Upper lobe of left lung (tissue), 6 donors: ENCODE data around the gene TBX21. TPM values are rescaled to one million over a fixed set of nuclear protein-coding genes. Genes with fewer than 3 reads are reported as not detected.

Experiments used
- ATAC-seq, 2 donors: fragments of 200-7000 bp; cut with Tn5 transposase; one replicate each; pipeline ENCODE4 v1.9.1; 2022; ENCODE audit warnings: mild to moderate bottlenecking in 2 of 2, moderate library complexity in 2 of 2; ENCODE audit not compliant: low FRiP score in 2 of 2
- DNase-seq, 2 donors: peaks; one replicate each; pipeline ENCODE4 v3.0.0-alpha.2; 2019 to 2020
- H3K27ac ChIP-seq, 4 donors: fragments of 200-600 bp; sonication (generic); one replicate each; pipeline ENCODE4 v1.5.1; 2016 to 2019
- H3K27me3 ChIP-seq, 4 donors: fragments of 200-600 bp; sonication (generic); one replicate each; pipeline ENCODE4 v1.5.1; 2017 to 2019
- H3K36me3 ChIP-seq, 4 donors: fragments of 200-600 bp; sonication (generic); one replicate each; pipeline ENCODE4 v1.5.1; 2016 to 2019
- H3K4me1 ChIP-seq, 4 donors: fragments of 200-600 bp; sonication (generic); one replicate each; pipeline ENCODE4 v1.5.1; 2018 to 2019
- H3K4me3 ChIP-seq, 4 donors: fragments of 200-600 bp; sonication (generic); one replicate each; pipeline ENCODE4 v1.5.1; 2017 to 2019; ENCODE audit warnings: mild to moderate bottlenecking in 2 of 4, moderate library complexity in 1 of 4
- H3K9me3 ChIP-seq, 4 donors: fragments of 200-600 bp; sonication (generic); one replicate each; pipeline ENCODE4 v1.5.1; 2018 to 2019
- CTCF ChIP-seq, 6 experiments: fragments of 450-650 bp in 4 of 6; fragments of 200-600 bp in 2 of 6; sonication (generic) in 2 of 6; IDR thresholded peaks; one replicate each; pipeline ENCODE4 v1.5.1; 2016 to 2019; ENCODE audit warnings: antibody characterized with exemption in 6 of 6
- EP300 ChIP-seq, 4 donors: sonication (generic); formaldehyde crosslinking; IDR thresholded peaks; one replicate each; pipeline ENCODE4 v1.5.1; 2017; ENCODE audit warnings: antibody characterized with exemption in 4 of 4, control low read depth in 2 of 4
- POLR2A ChIP-seq, 4 donors: fragments of 450-650 bp; IDR thresholded peaks; one replicate each; pipeline ENCODE4 v1.5.1; 2016 to 2017; ENCODE audit warnings: antibody characterized with exemption in 4 of 4, mild to moderate bottlenecking in 2 of 4
- POLR2AphosphoS5 ChIP-seq, 2 donors: sonication (generic); formaldehyde crosslinking; IDR thresholded peaks; one replicate each; pipeline ENCODE4 v1.5.1; 2017; ENCODE audit warnings: antibody characterized with exemption in 2 of 2
- WGBS, 2 donors: methylation state at CpG; one replicate each; pipeline ENCODE4 v1.1.5; 2017 to 2018; 5-methylcytosine and 5-hydroxymethylcytosine counted together
- total RNA-seq, 6 donors: library from RNA; depleted of rRNA in 4 of 6; stranded (reverse); fragments of >200 nt in 4 of 6; gene quantifications; one replicate each; pipeline versions ENCODE4 v1.1.0 to v1.2.1, GENCODE V29; 2016 to 2021
- donor health status: DM: no; HTN: no; CAD: no; lungs with moderate emphysema.
- donor health status: DM: no; HTN: yes; CAD: no; lungs with severe emphysema.

TBX21 gene
- total RNA-seq, 6 donors from 2014 or later, result 2.0 to 5.2 (median 3.4) TPM

- Histone ChIP-seq H3K4me3 (no peak overlapping the region), H3K36me3 (peaks cover 0 to 32% (median 14%) of the 10 kb centered on the region in 4 donors), H3K9me3 (no peaks in the 10 kb centered on the region), H3K27ac (no peak overlapping the region), H3K4me1 (peaks cover 14 to 41% (median 27%) of the 10 kb centered on the region in 4 donors), H3K27me3 (no peaks in the 10 kb centered on the region)
- 59 to 66% methylated on average over 20 to 25 of the region's 25 CpGs for WGBS, 2 donors
- ATAC-seq (no peak), DNase-seq (peak; percentile 69 to 91)
- TF ChIP-seq CTCF (IDR thresholded peaks at IDR 0.05) (peak; percentile 65 to 98 (median 72)), POLR2AphosphoS5 (IDR thresholded peaks at IDR 0.05) (no peak), POLR2A (IDR thresholded peaks at IDR 0.05) (no peak), EP300 (IDR thresholded peaks at IDR 0.05) (no peak)
Measured at GRCh38 chr17:47698749-47699535, 34.1 kb upstream of the TBX21 start.

- no peak for ATAC-seq
- H3K9me3 ChIP-seq, result no peaks in the 10 kb centered on the region
- no peak overlapping the region for H3K27ac ChIP-seq
- DNase-seq, result no peak
- peaks cover 0 to 32% (median 14%) of the 10 kb centered on the region in 4 donors for H3K36me3 ChIP-seq
- TF ChIP-seq POLR2A (IDR thresholded peaks at IDR 0.05), result no peak
- TF ChIP-seq EP300 (IDR thresholded peaks at IDR 0.05), result no peak
- TF ChIP-seq POLR2AphosphoS5 (IDR thresholded peaks at IDR 0.05), result no peak
- TF ChIP-seq CTCF (IDR thresholded peaks at IDR 0.05), result no peak
- H3K27me3 ChIP-seq, result no peaks in the 10 kb centered on the region
- no peak overlapping the region for H3K4me3 ChIP-seq
- 93 to 94% methylated on average over 4 of the region's 4 CpGs for WGBS, 2 donors
- H3K4me1 ChIP-seq, result peaks cover 14 to 46% (median 28%) of the 10 kb centered on the region in 4 donors
Measured at GRCh38 chr17:47699536-47699840, 33.5 kb upstream of the TBX21 start.

- DNase-seq (no peak), ATAC-seq (no peak)
- H3K4me1 ChIP-seq, result peaks cover 13 to 41% (median 23%) of the 10 kb centered on the region in 4 donors
- no peaks in the 10 kb centered on the region for H3K27me3 ChIP-seq
- H3K36me3 ChIP-seq, result peaks cover 0 to 35% (median 14%) of the 10 kb centered on the region in 4 donors
- TF ChIP-seq EP300 (IDR thresholded peaks at IDR 0.05), result no peak
- no peak for TF ChIP-seq POLR2AphosphoS5 (IDR thresholded peaks at IDR 0.05)
- TF ChIP-seq CTCF (IDR thresholded peaks at IDR 0.05), result no peak
- TF ChIP-seq POLR2A (IDR thresholded peaks at IDR 0.05), result no peak
- no peaks in the 10 kb centered on the region for H3K9me3 ChIP-seq
- 89 to 97% methylated on average over 12 to 13 of the region's 13 CpGs for WGBS, 2 donors
- peak overlapping the region in 1 of 4 donors; percentile 8 for H3K4me3 ChIP-seq
- H3K27ac ChIP-seq, result peak overlapping the region in 3 of 4 donors; percentile 17 to 40 (median 18)
Measured at GRCh38 chr17:47700471-47701449, 32.3 kb upstream of the TBX21 start.

GRCh38 chr17:47701608-47702007, 31.4 kb upstream of the TBX21 start:
- peak overlapping the region in 1 of 4 donors; percentile 40 for H3K27ac ChIP-seq
- DNase-seq, result no peak
- H3K4me1 ChIP-seq, result peaks cover 9 to 41% (median 26%) of the 10 kb centered on the region in 4 donors
- no peaks in the 10 kb centered on the region for H3K27me3 ChIP-seq
- WGBS, 2 donors, result 95 to 100% methylated on average over 4 of the region's 4 CpGs
- no peaks in the 10 kb centered on the region for H3K9me3 ChIP-seq
- H3K4me3 ChIP-seq, result no peak overlapping the region
- no peak for ATAC-seq
- peaks cover 0 to 35% (median 14%) of the 10 kb centered on the region in 4 donors for H3K36me3 ChIP-seq
- no peak for TF ChIP-seq POLR2AphosphoS5 (IDR thresholded peaks at IDR 0.05)
- TF ChIP-seq CTCF (IDR thresholded peaks at IDR 0.05), result no peak
- no peak for TF ChIP-seq POLR2A (IDR thresholded peaks at IDR 0.05)
- no peak for TF ChIP-seq EP300 (IDR thresholded peaks at IDR 0.05)
